B cell (primary cell): ENCODE results near the gene GPX3. TPM values are rescaled to one million over a fixed set of nuclear protein-coding genes. Genes with fewer than 3 reads are reported as not detected.

ENCODE experiments used
- ATAC-seq: fragments of 200-7000 bp; cut with Tn5 transposase; one replicate; pipeline ENCODE4 v1.10.0; 2021; ENCODE audit warnings: low read depth, mild to moderate bottlenecking, moderate number of reproducible peaks, moderate library complexity
- CTCF ChIA-PET: fragments of 350-600 bp; sonication (Branson Sonifier 250); formaldehyde crosslinking; loops from one replicate; lab custom pipeline; 2021; ENCODE audit warnings: antibody characterized with exemption, inconsistent platforms; lab: Charles Lee
- POLR2A ChIA-PET: fragments of 350-600 bp; sonication (Branson Sonifier 250); formaldehyde crosslinking; loops from one replicate; lab custom pipeline; 2021; ENCODE audit warnings: antibody characterized with exemption; lab: Charles Lee
- DNase-seq: peaks from one replicate; pipeline ENCODE4 v3.0.0; 2013
- H2AFZ ChIP-seq: 2 replicates; pipeline ENCODE4 v1.6.1; 2012; ENCODE audit warnings: mild to moderate bottlenecking, low read depth, low read length; ENCODE audit not compliant: insufficient read depth, poor library complexity, severe bottlenecking
- H3K27ac ChIP-seq, 2 donors: 1 replicate in 1 of 2; 2 replicates in 1 of 2; pipeline ENCODE4 v1.5.1; 2012 to 2013; ENCODE audit warnings: low read length in 2 of 2, mild to moderate bottlenecking in 2 of 2, moderate library complexity in 1 of 2
- H3K27me3 ChIP-seq, 4 experiments: fragments of 200-600 bp in 1 of 4; sonication (generic) in 1 of 4; replicated peaks in 1 of 4; 1 replicate in 2 of 4; 2 replicates in 2 of 4; pipeline versions ENCODE4 v1.6.1 to v1.7.0; 2013 to 2016; ENCODE audit warnings: low read length in 3 of 4, mild to moderate bottlenecking in 2 of 4, mixed read lengths in 1 of 4, moderate library complexity in 1 of 4; ENCODE audit not compliant: insufficient read depth in 4 of 4, control insufficient read depth in 3 of 4; ENCODE audit errors: control extremely low read depth in 1 of 4
- H3K36me3 ChIP-seq, 2 experiments: replicated peaks in 1 of 2; 1 replicate in 1 of 2; 2 replicates in 1 of 2; pipeline versions ENCODE4 v1.6.1 to v1.7.1; 2013; ENCODE audit warnings: low read length in 1 of 2; ENCODE audit not compliant: insufficient read depth in 2 of 2, control insufficient read depth in 1 of 2; ENCODE audit errors: control extremely low read depth in 1 of 2, extremely low read depth in 1 of 2
- H3K4me1 ChIP-seq, 2 donors: fragments of 200-600 bp in 1 of 2; sonication (generic) in 1 of 2; 1 replicate in 1 of 2; 2 replicates in 1 of 2; pipeline versions ENCODE4 v1.5.1 to v1.6.1; 2013 to 2017; ENCODE audit warnings: low read length in 2 of 2; ENCODE audit not compliant: control insufficient read depth in 2 of 2, insufficient read depth in 2 of 2
- H3K4me2 ChIP-seq: replicated peaks from 2 replicates; pipeline ENCODE3; 2012; ENCODE audit warnings: mild to moderate bottlenecking, low read depth, low read length; ENCODE audit not compliant: poor library complexity, severe bottlenecking
- H3K4me3 ChIP-seq, 5 experiments: fragments of 200-600 bp in 1 of 5; sonication (generic) in 1 of 5; 1 replicate in 3 of 5; 2 replicates in 2 of 5; pipeline versions ENCODE4 v1.5.1 to v1.7.0; 2011 to 2016; ENCODE audit warnings: low read length in 4 of 5, mild to moderate bottlenecking in 4 of 5, low read depth in 2 of 5, control low read depth in 1 of 5, moderate library complexity in 1 of 5; ENCODE audit not compliant: insufficient read depth in 1 of 5; ENCODE audit errors: control extremely low read depth in 1 of 5, extremely low read depth in 1 of 5
- H3K79me2 ChIP-seq: fragments of 200-600 bp; sonication (generic); one replicate; pipeline ENCODE4 v1.6.0; 2016; ENCODE audit warnings: low read length; ENCODE audit not compliant: control insufficient read depth, insufficient read depth
- H3K9ac ChIP-seq: fragments of 200-600 bp; sonication (generic); 2 replicates; pipeline ENCODE4 v1.6.1; 2017; ENCODE audit warnings: mild to moderate bottlenecking, low read length, moderate library complexity
- H3K9me3 ChIP-seq, 3 donors: one replicate each; pipeline versions ENCODE4 v1.6.1 to v1.7.1; 2013; ENCODE audit warnings: low read length in 2 of 3; ENCODE audit not compliant: control insufficient read depth in 2 of 3, insufficient read depth in 1 of 3; ENCODE audit errors: control extremely low read depth in 1 of 3
- H4K20me1 ChIP-seq: 2 replicates; pipeline ENCODE4 v1.6.0; 2012; ENCODE audit warnings: mild to moderate bottlenecking, low read length; ENCODE audit not compliant: insufficient read depth, control insufficient read depth, poor library complexity, severe bottlenecking
- H3K27ac Mint-ChIP-seq: one replicate; pipeline ENCODE4 v1.8.0; 2021; ENCODE audit warnings: mixed read lengths
- H3K27me3 Mint-ChIP-seq: one replicate; pipeline ENCODE4 v1.8.0; 2021; ENCODE audit warnings: mixed read lengths
- H3K4me1 Mint-ChIP-seq: one replicate; pipeline ENCODE4 v1.8.0; 2021; ENCODE audit warnings: mixed read lengths
- H3K4me3 Mint-ChIP-seq: one replicate; pipeline ENCODE4 v1.8.0; 2021; ENCODE audit warnings: mixed read lengths
- H3K9me3 Mint-ChIP-seq: one replicate; pipeline ENCODE4 v1.8.0; 2022; ENCODE audit warnings: mixed read lengths; ENCODE audit not compliant: insufficient read depth
- CTCF ChIP-seq: fragments of 200-600 bp; IDR thresholded peaks from one replicate; pipeline ENCODE4 v1.8.0; 2022; ENCODE audit warnings: antibody characterized with exemption, mild to moderate bottlenecking
- EZH2 ChIP-seq: IDR thresholded peaks from 2 replicates; pipeline ENCODE4 v1.6.1; 2012; ENCODE audit warnings: borderline replicate concordance, low read depth, mild to moderate bottlenecking, moderate library complexity, low read length; ENCODE audit not compliant: insufficient read depth, poor library complexity, severe bottlenecking
- WGBS: methylation state at CpG from one replicate; pipeline ENCODE4 v1.1.5; 2013; ENCODE audit warnings: missing lambda C conversion rate; ENCODE audit not compliant: insufficient coverage; 5-methylcytosine and 5-hydroxymethylcytosine counted together
- intact Hi-C: fragments of 100-400 bp; cut with micrococcal nuclease; formaldehyde crosslinking; loops from one replicate; pipeline ENCODE4 v1.10.0; 2022
- polyA plus RNA-seq: library from polyadenylated mRNA; depleted of rRNA; stranded (reverse); fragments of >200 nt; gene quantifications from 2 replicates; pipeline ENCODE4 v1.2.3, GENCODE V29; 2012
- total RNA-seq, 2 donors: library from RNA; stranded (reverse); fragments of 120-200 nt in 1 of 2; gene quantifications; 1 replicate in 1 of 2; 2 replicates in 1 of 2; pipeline versions ENCODE4 v1.2.3 to v1.2.4, GENCODE V29; 2013 to 2022

GPX3 gene
- total and polyA plus RNA-seq, 2 donors (not counting 1 experiment from before 2014, with no cell fraction given) = not detected

DNA sequence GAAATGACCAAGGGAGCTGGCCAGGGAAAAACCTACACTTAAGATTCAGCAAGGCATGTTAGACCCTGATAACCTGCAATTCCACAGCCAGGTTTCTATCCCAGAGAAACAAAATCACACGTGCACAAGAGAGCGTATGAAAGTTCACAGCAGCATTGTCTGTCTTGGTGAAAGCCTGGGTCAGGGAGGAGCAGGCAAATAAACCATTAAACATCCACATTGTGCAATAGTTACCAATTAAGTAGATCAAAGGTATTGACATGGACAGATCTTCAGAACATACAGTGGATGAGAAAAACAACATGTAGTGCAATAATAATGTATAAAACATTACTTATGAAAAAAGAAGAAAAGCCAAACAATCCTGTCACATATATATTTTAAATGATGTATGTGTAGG lies 15.9 kb upstream of the GPX3 start:
- POLR2A ChIA-PET = no interaction called here
- no peaks in the 10 kb centered on the region for H3K4me1 ChIP-seq

More for the DNA sequence above, 15.9 kb upstream of the GPX3 start:
- H3K4me3 Mint-ChIP-seq = no peak overlapping the region
- H3K9ac ChIP-seq = no peak overlapping the region
- H3K4me3 ChIP-seq = no peak overlapping the region
- H3K4me2 ChIP-seq = no peak overlapping the region
- TF ChIP-seq CTCF = no peak
- TF ChIP-seq EZH2 = no peak
- no peak overlapping the region for H3K27ac ChIP-seq
- no peaks in the 10 kb centered on the region for H3K36me3 ChIP-seq
- H3K27me3 Mint-ChIP-seq = peaks cover 18% of the 10 kb centered on the region
- H3K79me2 ChIP-seq = no peaks in the 10 kb centered on the region
- CTCF ChIA-PET = interaction anchor here (1.8 kb wide), 1 partner anchor 163 kb away, joined by 4 read pairs; no protein-coding TSS in a partner anchor
- H3K27me3 ChIP-seq = peaks cover 0 to 6% (median 1%) of the 10 kb centered on the region in 4 experiments
- intact Hi-C loops = no loop called here
- no peaks in the 10 kb centered on the region for H4K20me1 ChIP-seq
- WGBS = no CpG with 5 or more reads among the region's 2 CpGs
- ATAC-seq (no peak), DNase-seq (no peak)
- H2AFZ ChIP-seq = no peak overlapping the region
- no peaks in the 10 kb centered on the region for H3K9me3 Mint-ChIP-seq
- no peak overlapping the region for H3K27ac Mint-ChIP-seq
- H3K4me1 Mint-ChIP-seq = no peaks in the 10 kb centered on the region
- H3K9me3 ChIP-seq = no peaks in the 10 kb centered on the region
